Measurements from ENCODE around the gene RHCG. TPM values are rescaled to one million over a fixed set of nuclear protein-coding genes. Genes with fewer than 3 reads are reported as not detected.

RHCG gene
- total RNA-seq, 1 donor from 2014 or later = 4.1 TPM

GRCh38 chr15:89448825-89449224 is 47.6 kb downstream of the RHCG start:
- DNase-seq (ENCODE audit: low spot score in 2 of 2) = no peak
- no peak for FAIRE-seq

GRCh38 chr15:89447676-89448075 is 48.7 kb downstream of the RHCG start:
- no peak for DNase-seq (ENCODE audit: low spot score in 2 of 2)
- no peak for FAIRE-seq

GRCh38 chr15:89446255-89446891 is 50.0 kb downstream of the RHCG start:
- FAIRE-seq (no peak), DNase-seq (ENCODE audit: low spot score in 2 of 2) (no peak)

- no peak for DNase-seq (ENCODE audit: low spot score in 2 of 2)
- no peak for FAIRE-seq
Observed at GRCh38 chr15:89445518-89445917, 50.9 kb downstream of the RHCG start.

- FAIRE-seq (no peak), DNase-seq (ENCODE audit: low spot score in 2 of 2) (no peak)
Observed at GRCh38 chr15:89444241-89445225, 51.9 kb downstream of the RHCG start.

GRCh38 chr15:89443581-89443980 is 52.8 kb downstream of the RHCG start:
- FAIRE-seq = no peak
- no peak for DNase-seq (ENCODE audit: low spot score in 2 of 2)

GRCh38 chr15:89442671-89443307 is 53.6 kb downstream of the RHCG start:
- FAIRE-seq (no peak), DNase-seq (ENCODE audit: low spot score in 2 of 2) (peak; percentile 42 to 74)

- FAIRE-seq (no peak), DNase-seq (ENCODE audit: low spot score in 2 of 2) (no peak)
Observed at GRCh38 chr15:89442155-89442554, 54.2 kb downstream of the RHCG start.

- DNase-seq (ENCODE audit: low spot score in 2 of 2) (no peak), FAIRE-seq (no peak)
Observed at GRCh38 chr15:89441295-89441812, 55.0 kb downstream of the RHCG start.

- FAIRE-seq (no peak), DNase-seq (ENCODE audit: low spot score in 2 of 2) (no peak)
Observed at GRCh38 chr15:89439764-89440163, 56.6 kb downstream of the RHCG start.

- DNase-seq (ENCODE audit: low spot score in 2 of 2) = no peak
- no peak for FAIRE-seq
Observed at GRCh38 chr15:89436560-89437311, 59.6 kb downstream of the RHCG start.

- no peak for FAIRE-seq
- no peak for DNase-seq (ENCODE audit: low spot score in 2 of 2)
Observed at GRCh38 chr15:89435362-89435761, 61.0 kb downstream of the RHCG start.

GRCh38 chr15:89433686-89434085 is 62.7 kb downstream of the RHCG start:
- FAIRE-seq = no peak

GRCh38 chr15:89430530-89431341 is 65.6 kb downstream of the RHCG start:
- FAIRE-seq = no peak
- DNase-seq (ENCODE audit: low spot score in 2 of 2) = peak; percentile 74 to 86

More at GRCh38 chr15:89433686-89434085, 62.7 kb downstream of the RHCG start:
- DNase-seq (ENCODE audit: low spot score in 2 of 2) = no peak

- DNase-seq (ENCODE audit: low spot score in 2 of 2) (no peak), FAIRE-seq (no peak)
Observed at GRCh38 chr15:89429986-89430385, 66.4 kb downstream of the RHCG start.

- DNase-seq (ENCODE audit: low spot score in 2 of 2) (no peak), FAIRE-seq (no peak)
Observed at GRCh38 chr15:89429023-89429422, 67.4 kb downstream of the RHCG start.

- FAIRE-seq = no peak
Observed at GRCh38 chr15:89428246-89428645, 68.1 kb downstream of the RHCG start.

GRCh38 chr15:89426500-89426899 is 69.9 kb downstream of the RHCG start:
- DNase-seq (ENCODE audit: low spot score in 2 of 2) (no peak), FAIRE-seq (no peak)

More at GRCh38 chr15:89428246-89428645, 68.1 kb downstream of the RHCG start:
- DNase-seq (ENCODE audit: low spot score in 2 of 2) = no peak

GRCh38 chr15:89423981-89424380 is 72.4 kb downstream of the RHCG start:
- FAIRE-seq = no peak
- DNase-seq (ENCODE audit: low spot score in 2 of 2) = no peak
